Measurements from ENCODE around the gene TRMT10B. TPM values are rescaled to one million over a fixed set of nuclear protein-coding genes. Genes with fewer than 3 reads are reported as not detected.
"Not testable (repeated sequence)": the region's sequence is repeated elsewhere in the genome, so short reads cannot be mapped to it uniquely, and the experiment has no call there.

The TRMT10B gene
- total RNA-seq, 1 experiment from 2014 or later: 2.2 TPM

DNA sequence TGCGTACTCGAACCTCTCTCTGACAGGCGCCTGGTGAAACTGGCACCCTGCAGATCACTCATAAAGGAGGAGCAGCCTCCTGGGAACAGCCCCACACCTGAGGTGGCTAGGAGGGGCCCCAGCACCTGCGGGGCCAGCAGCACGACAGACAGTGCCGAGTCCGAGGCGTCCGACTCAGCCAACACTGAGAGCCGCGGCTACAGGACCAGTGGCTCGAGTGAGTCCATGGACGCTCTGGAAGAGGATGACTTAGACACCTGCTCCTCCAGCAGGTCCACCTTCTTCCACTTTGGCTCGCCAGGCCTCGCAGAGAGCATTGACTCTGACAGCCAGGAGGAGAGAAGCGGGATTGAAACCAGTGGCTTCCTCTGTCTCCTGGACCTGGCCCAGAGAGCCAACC is 13.5 kb upstream of the TRMT10B start:
- Histone ChIP-seq H3K4me3 (ENCODE audit: insufficient read depth, low read depth, low read length) (no peak overlapping the region), H3K27me3 (ENCODE audit: control insufficient read depth, insufficient read depth, low read length) (no peaks in the 10 kb centered on the region), H3K36me3 (replicated peaks; ENCODE audit: control insufficient read depth, insufficient read depth, low read length) (no peaks in the 10 kb centered on the region)
- no peak for DNase-seq

- Histone ChIP-seq H3K4me3 (ENCODE audit: insufficient read depth, low read depth, low read length) (no peak overlapping the region), H3K27me3 (ENCODE audit: control insufficient read depth, insufficient read depth, low read length) (no peaks in the 10 kb centered on the region; the same call in 1 of the 2 replicates), H3K36me3 (replicated peaks; ENCODE audit: control insufficient read depth, insufficient read depth, low read length) (no peaks in the 10 kb centered on the region)
- peak; percentile 49 for DNase-seq
Measured at GRCh38 chr9:37740631-37741328, 12.8 kb upstream of the TRMT10B start.

DNA sequence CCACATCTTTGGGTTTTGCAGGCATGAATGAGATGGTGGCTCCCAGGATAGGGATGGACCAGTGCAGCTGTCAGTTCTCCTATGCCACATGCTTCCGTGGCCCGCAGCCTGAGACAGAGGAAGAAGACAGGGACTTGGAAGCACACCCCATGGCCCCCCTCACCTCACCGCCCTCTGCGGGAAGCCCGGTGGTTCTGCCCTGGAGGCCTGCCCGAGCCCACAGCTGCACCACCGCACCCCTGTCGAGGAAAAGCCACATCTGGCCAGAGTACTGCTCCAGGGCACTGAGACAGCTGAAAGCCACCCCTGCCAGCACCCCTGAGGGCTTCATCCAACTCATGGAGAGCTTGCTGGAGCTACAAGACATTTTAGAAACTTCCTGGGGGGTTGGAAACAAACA is 7.6 kb upstream of the TRMT10B start:
- no peak for DNase-seq
- Histone ChIP-seq H3K36me3 (replicated peaks; ENCODE audit: control insufficient read depth, insufficient read depth, low read length) (no peaks in the 10 kb centered on the region), H3K27me3 (ENCODE audit: control insufficient read depth, insufficient read depth, low read length) (no peaks in the 10 kb centered on the region; the same call in 1 of the 2 replicates), H3K4me3 (ENCODE audit: insufficient read depth, low read depth, low read length) (no peak overlapping the region)

DNA sequence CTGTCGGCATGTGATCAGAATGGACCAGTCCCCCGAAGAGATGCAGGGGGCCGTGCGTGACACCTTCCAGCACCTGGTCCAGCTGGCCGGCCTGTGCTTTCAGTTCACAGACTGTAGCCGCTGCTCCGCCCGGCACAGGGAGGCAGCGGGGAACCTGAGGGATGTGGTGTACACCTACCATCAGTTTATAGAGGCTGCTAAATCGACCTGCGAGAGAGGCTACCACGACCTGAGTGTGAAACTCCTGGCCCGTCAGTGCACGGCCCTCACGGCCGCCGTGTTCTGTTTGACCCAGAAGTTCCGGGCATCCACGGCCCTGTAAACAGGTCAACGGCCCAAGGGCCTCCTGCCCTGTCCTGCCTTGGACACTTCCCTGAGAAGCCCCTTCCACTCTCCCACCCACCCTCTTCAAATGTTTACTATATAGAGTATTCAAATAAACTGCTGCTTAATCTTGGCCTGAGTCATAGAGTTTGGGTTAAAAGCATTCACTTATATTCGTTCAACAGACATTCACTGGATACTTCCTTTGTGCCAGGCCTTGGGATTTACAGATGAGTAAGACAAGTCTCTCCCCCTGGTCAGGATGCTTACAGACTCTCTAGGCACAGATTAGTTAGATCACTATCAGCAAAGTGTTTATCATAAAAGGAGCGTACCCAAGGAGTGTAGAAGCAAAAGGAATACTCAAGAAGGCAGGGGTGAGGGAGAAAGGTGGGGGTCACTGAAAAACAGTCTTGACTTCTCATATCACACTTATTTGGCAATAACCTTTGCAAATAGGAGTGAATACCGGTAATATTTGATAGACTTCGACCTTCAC is 6.9 kb upstream of the TRMT10B start:
- DNase-seq: no peak
- Histone ChIP-seq H3K4me3 (ENCODE audit: insufficient read depth, low read depth, low read length) (no peak overlapping the region), H3K27me3 (ENCODE audit: control insufficient read depth, insufficient read depth, low read length) (no peaks in the 10 kb centered on the region; the same call in 1 of the 2 replicates), H3K36me3 (replicated peaks; ENCODE audit: control insufficient read depth, insufficient read depth, low read length) (no peaks in the 10 kb centered on the region)

DNA sequence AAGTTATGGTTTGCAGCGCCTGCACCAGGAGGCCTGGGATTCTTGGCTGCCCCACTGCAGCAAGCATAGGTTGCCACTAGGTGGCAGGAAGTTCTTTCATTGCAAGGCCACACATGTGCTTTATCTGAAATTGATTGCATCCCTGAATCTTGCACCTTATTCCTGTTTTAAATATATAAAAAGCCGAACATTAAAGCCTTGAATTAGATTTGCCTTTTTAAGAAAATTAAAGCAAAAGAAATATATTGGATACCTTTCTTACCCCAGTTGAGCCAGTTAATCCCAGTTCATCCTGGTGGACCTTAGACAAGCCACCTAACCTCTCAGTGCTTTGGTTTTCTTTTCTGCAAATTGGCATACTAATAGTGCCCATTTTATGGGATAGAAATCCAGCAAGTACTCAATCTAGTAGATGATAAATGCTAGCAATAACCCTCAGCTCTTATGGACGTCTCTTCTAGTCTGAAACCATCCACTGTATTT is 6.3 kb upstream of the TRMT10B start:
- Histone ChIP-seq H3K27me3 (ENCODE audit: control insufficient read depth, insufficient read depth, low read length) (no peaks in the 10 kb centered on the region; the same call in 1 of the 2 replicates), H3K4me3 (ENCODE audit: insufficient read depth, low read depth, low read length) (no peak overlapping the region), H3K36me3 (replicated peaks; ENCODE audit: control insufficient read depth, insufficient read depth, low read length) (no peaks in the 10 kb centered on the region)
- DNase-seq: peak; percentile 90

DNA sequence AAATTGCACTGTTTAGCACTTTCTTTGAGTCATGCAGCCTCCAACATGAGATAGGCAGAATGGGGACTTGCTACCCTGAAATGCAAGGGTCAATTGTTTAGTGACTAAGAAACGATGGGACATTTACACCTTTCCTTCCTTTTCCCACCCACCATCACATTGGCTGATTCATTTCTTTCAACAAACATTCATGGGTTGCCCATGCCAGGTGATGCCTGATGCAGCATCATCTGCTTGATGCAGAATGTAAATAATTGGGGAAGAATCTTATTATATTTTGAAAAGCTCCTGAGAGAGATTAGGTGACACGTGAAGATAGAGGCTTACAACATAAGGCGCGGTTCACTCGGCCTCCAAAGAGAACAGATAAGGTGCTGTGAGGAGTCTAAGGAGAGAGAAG is 4.5 kb upstream of the TRMT10B start:
- Histone ChIP-seq H3K4me3 (ENCODE audit: insufficient read depth, low read depth, low read length) (no peak overlapping the region), H3K27me3 (ENCODE audit: control insufficient read depth, insufficient read depth, low read length) (no peaks in the 10 kb centered on the region; the same call in 1 of the 2 replicates), H3K36me3 (replicated peaks; ENCODE audit: control insufficient read depth, insufficient read depth, low read length) (no peaks in the 10 kb centered on the region)
- DNase-seq: no peak

GRCh38 chr9:37751186-37751585 is 2.4 kb upstream of the TRMT10B start:
- H3K36me3 ChIP-seq (replicated peaks; ENCODE audit: control insufficient read depth, insufficient read depth, low read length): no peaks in the 10 kb centered on the region
- H3K27me3 ChIP-seq (ENCODE audit: control insufficient read depth, insufficient read depth, low read length): no peaks in the 10 kb centered on the region
- no peak for DNase-seq
- no peak overlapping the region for H3K4me3 ChIP-seq (ENCODE audit: insufficient read depth, low read depth, low read length)

DNA sequence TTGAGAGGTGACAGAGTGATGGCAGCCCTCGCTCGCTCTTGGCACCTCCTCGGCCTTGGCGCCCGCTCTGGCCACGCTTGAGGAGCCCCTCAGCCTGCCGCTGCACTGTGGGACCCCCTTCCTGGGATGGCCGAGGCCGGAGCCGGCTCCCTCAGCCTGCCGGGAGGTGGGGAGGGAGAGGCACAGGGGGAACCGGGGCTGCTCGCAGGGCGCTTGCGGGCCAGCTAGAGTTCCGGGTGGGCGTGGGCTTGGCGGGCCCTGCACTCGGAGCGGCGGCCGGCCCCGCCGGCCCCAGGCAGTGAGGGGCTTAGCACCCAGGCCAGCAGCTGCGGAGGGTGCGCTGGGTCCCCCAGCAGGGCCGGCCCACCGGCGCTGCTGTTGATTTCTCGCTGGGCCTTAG is 1.9 kb upstream of the TRMT10B start:
- not testable (repeated sequence) for H3K4me3 ChIP-seq (ENCODE audit: insufficient read depth, low read depth, low read length); H3K27me3 ChIP-seq (ENCODE audit: control insufficient read depth, insufficient read depth, low read length); DNase-seq

GRCh38 chr9:37752112-37752511 is 1.5 kb upstream of the TRMT10B start:
- not testable (repeated sequence) for DNase-seq; H3K4me3 ChIP-seq (ENCODE audit: insufficient read depth, low read depth, low read length); H3K27me3 ChIP-seq (ENCODE audit: control insufficient read depth, insufficient read depth, low read length); H3K36me3 ChIP-seq (replicated peaks; ENCODE audit: control insufficient read depth, insufficient read depth, low read length)

More for the DNA sequence above, 1.9 kb upstream of the TRMT10B start:
- H3K36me3 ChIP-seq (replicated peaks; ENCODE audit: control insufficient read depth, insufficient read depth, low read length): not testable (repeated sequence)

DNA sequence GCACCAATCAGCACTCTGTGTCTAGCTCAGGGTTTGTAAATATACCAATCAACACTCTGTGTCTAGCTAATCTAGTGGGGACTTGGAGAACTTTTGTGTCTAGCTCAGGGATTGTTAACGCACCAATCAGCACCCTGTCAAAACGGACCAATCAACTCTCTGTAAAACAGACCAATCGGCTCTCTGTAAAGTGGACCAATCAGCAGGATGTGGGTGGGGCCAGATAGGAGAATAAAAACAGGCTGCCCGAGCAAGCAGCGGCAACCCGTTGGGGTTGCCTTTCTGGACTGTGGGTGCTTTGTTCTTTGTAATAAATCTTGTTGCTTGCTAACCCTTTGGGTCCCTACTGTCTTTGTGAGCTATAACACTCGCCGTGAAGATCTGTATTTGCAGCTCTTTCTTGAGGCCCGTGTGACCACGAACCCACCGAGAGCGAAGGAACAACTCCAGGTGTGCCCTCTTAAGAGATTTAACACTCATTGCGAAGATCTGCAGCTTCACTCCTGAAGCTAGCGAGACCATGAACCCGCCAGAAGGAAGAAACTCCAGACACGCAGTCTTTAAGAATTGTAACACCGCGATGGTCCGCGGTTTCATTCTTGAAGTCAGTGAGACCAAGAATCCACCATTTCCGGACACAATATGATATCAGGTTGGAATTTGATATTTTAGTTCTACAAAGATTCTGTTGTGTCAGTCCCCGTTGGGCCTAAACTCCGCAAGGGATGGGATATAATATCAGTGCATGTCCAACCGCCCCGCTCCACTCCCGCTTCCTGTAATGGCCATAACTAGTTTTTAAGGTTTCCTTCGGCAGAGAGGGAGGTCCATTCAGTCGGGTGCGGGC is 740 bp upstream of the TRMT10B start:
- DNase-seq: peak; percentile 39
- Histone ChIP-seq H3K27me3 (ENCODE audit: control insufficient read depth, insufficient read depth, low read length) (no peaks in the 10 kb centered on the region), H3K36me3 (replicated peaks; ENCODE audit: control insufficient read depth, insufficient read depth, low read length) (no peaks in the 10 kb centered on the region), H3K4me3 (ENCODE audit: insufficient read depth, low read depth, low read length) (peak overlapping the region; percentile 76; the same call in 1 of the 2 replicates)

DNA sequence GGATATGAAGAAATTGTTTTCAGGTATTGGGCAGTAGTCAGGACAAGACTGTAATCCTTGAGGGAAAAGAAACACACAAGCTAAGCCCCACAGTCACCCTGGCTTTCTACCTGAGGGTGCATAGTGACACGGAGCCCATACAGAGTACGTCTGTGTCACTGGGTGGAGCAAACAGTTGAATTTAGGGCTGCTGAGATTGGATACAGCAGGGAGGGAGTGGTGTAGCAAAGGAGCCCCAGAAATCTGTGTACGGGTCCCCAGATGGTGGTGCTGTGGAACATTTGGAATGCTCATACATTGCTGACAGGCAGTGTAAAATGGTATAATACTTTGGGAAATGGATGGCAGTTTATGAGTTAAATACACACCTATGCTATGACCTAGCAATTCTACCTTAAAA is 5.1 kb downstream of the TRMT10B start:
- Histone ChIP-seq H3K4me3 (ENCODE audit: insufficient read depth, low read depth, low read length) (no peak overlapping the region), H3K27me3 (ENCODE audit: control insufficient read depth, insufficient read depth, low read length) (no peaks in the 10 kb centered on the region), H3K36me3 (replicated peaks; ENCODE audit: control insufficient read depth, insufficient read depth, low read length) (no peaks in the 10 kb centered on the region)
- no peak for DNase-seq

GRCh38 chr9:37760416-37761161 is 7.0 kb downstream of the TRMT10B start:
- Histone ChIP-seq H3K36me3 (replicated peaks; ENCODE audit: control insufficient read depth, insufficient read depth, low read length) (no peaks in the 10 kb centered on the region), H3K27me3 (ENCODE audit: control insufficient read depth, insufficient read depth, low read length) (no peaks in the 10 kb centered on the region), H3K4me3 (ENCODE audit: insufficient read depth, low read depth, low read length) (no peak overlapping the region)
- DNase-seq: no peak

- no peak for DNase-seq
- Histone ChIP-seq H3K27me3 (ENCODE audit: control insufficient read depth, insufficient read depth, low read length) (no peaks in the 10 kb centered on the region), H3K4me3 (ENCODE audit: insufficient read depth, low read depth, low read length) (no peak overlapping the region), H3K36me3 (replicated peaks; ENCODE audit: control insufficient read depth, insufficient read depth, low read length) (no peaks in the 10 kb centered on the region)
Measured at GRCh38 chr9:37761511-37761910, 7.9 kb downstream of the TRMT10B start.

GRCh38 chr9:37765263-37765662 is 11.7 kb downstream of the TRMT10B start:
- H3K4me3 ChIP-seq (ENCODE audit: insufficient read depth, low read depth, low read length); H3K36me3 ChIP-seq (replicated peaks; ENCODE audit: control insufficient read depth, insufficient read depth, low read length); H3K27me3 ChIP-seq (ENCODE audit: control insufficient read depth, insufficient read depth, low read length); DNase-seq: not testable (repeated sequence)

Measured in H7 (cell line).